HCT116 (cell line): Measurements from ENCODE around the gene ENDOG. TPM values are rescaled to one million over a fixed set of nuclear protein-coding genes. Genes with fewer than 3 reads are reported as not detected.
A peak's percentile ranks its signal among the peaks of the same experiment; 100 is the strongest.

ENCODE experiments used
- ATAC-seq: fragments of 200-7000 bp; cut with Tn5 transposase; 2 replicates; pipeline ENCODE4 v1.9.1; 2020; ENCODE audit warnings: mild to moderate bottlenecking, moderate library complexity
- BruUV-seq: library from RNA; stranded (reverse); fragments of 400-500 nt; replicated peaks from 2 replicates; lab custom pipeline; 2021; lab: Mats Ljungman, UMichigan
- CTCF ChIA-PET: fragments of 300-600 bp; sonication (Branson Sonifier 250); formaldehyde crosslinking; loops from one replicate; lab custom pipeline; 2021; ENCODE audit warnings: antibody characterized with exemption; lab: Charles Lee
- POLR2A ChIA-PET: fragments of 300-600, 350-600 bp; sonication (Branson Sonifier 250); formaldehyde crosslinking; loops from one replicate; lab custom pipeline; 2021; ENCODE audit warnings: antibody characterized with exemption; lab: Charles Lee
- RAD21 ChIA-PET, 2 experiments: fragments of 300-600 bp; sonication (Branson Sonifier 250); formaldehyde crosslinking; loops; one replicate each; lab custom pipeline; 2023; ENCODE audit warnings: low total read pairs in 2 of 2; ENCODE audit not compliant: uncharacterized antibody in 2 of 2, unreplicated experiment in 2 of 2, low non-redundant PET in 1 of 2; lab: Charles Lee
- DNase-seq: peaks from one replicate; pipeline ENCODE4 v3.0.0-alpha.2; 2010; ENCODE audit warnings: low read depth, low spot score
- H2AFZ ChIP-seq: fragments of 200-600 bp; shearing (Covaris generic), sonication (generic); 2 replicates; pipeline ENCODE4 v1.6.1; 2017; ENCODE audit warnings: low read depth, mixed run types, mixed read lengths, antibody characterized with exemption, low read length; ENCODE audit not compliant: poor library complexity, severe bottlenecking
- H3K27ac ChIP-seq: 2 replicates; pipeline ENCODE4 v1.5.1; 2012; ENCODE audit warnings: low read depth, low read length
- H3K27me3 ChIP-seq: fragments of 200-600 bp; sonication (generic); 2 replicates; pipeline ENCODE4 v1.6.1; 2016; ENCODE audit warnings: mixed run types, low read length, mixed read lengths; ENCODE audit not compliant: insufficient read depth
- H3K36me3 ChIP-seq, 2 experiments: fragments of 200-500 bp in 1 of 2; fragments of 200-600 bp in 1 of 2; sonication (Bioruptor generic) in 1 of 2; sonication (generic) in 1 of 2; 2 replicates each; pipeline versions ENCODE4 v1.5.1 to v1.6.1; 2014 to 2016; ENCODE audit warnings: low read length in 2 of 2, inconsistent platforms in 1 of 2, mixed read lengths in 1 of 2, mixed run types in 1 of 2; ENCODE audit not compliant: insufficient read depth in 2 of 2, control insufficient read depth in 1 of 2
- H3K4me1 ChIP-seq, 2 experiments: fragments of 200-600 bp in 1 of 2; sonication (generic) in 1 of 2; 2 replicates each; pipeline versions ENCODE4 v1.5.1 to v1.6.1; 2012 to 2017; ENCODE audit warnings: low read length in 2 of 2, inconsistent platforms in 1 of 2, mild to moderate bottlenecking in 1 of 2, mixed read lengths in 1 of 2, mixed run types in 1 of 2, moderate library complexity in 1 of 2; ENCODE audit not compliant: insufficient read depth in 2 of 2, control insufficient read depth in 1 of 2
- H3K4me2 ChIP-seq: fragments of 200-600 bp; sonication (generic); 2 replicates; pipeline ENCODE4 v1.6.1; 2017; ENCODE audit warnings: mixed run types, low read length, mixed read lengths
- H3K4me3 ChIP-seq, 2 experiments: fragments of 200-600 bp in 1 of 2; sonication (generic) in 1 of 2; replicated peaks in 1 of 2; 2 replicates each; pipeline ENCODE4 v1.5.1; 2011 to 2016; ENCODE audit warnings: low read length in 2 of 2, control low read depth in 1 of 2, low read depth in 1 of 2, mild to moderate bottlenecking in 1 of 2, mixed read lengths in 1 of 2, mixed run types in 1 of 2
- H3K79me2 ChIP-seq: fragments of 200-600 bp; sonication (generic); 2 replicates; pipeline ENCODE4 v1.6.1; 2017; ENCODE audit warnings: mild to moderate bottlenecking, mixed run types, low read length, moderate library complexity, mixed read lengths; ENCODE audit not compliant: insufficient read depth
- H3K9ac ChIP-seq: fragments of 200-600 bp; sonication (generic); 2 replicates; pipeline ENCODE4 v1.6.1; 2016; ENCODE audit warnings: low read length, mixed read lengths
- H3K9me2 ChIP-seq: fragments of 200-600 bp; sonication (generic), shearing (Covaris generic); 2 replicates; pipeline ENCODE4 v1.6.1; 2017; ENCODE audit warnings: mixed run types, mild to moderate bottlenecking, moderate library complexity; ENCODE audit not compliant: insufficient read depth
- H3K9me3 ChIP-seq, 2 experiments: fragments of 200-500 bp in 1 of 2; fragments of 200-600 bp in 1 of 2; sonication (Bioruptor generic) in 1 of 2; sonication (generic) in 1 of 2; 2 replicates each; pipeline ENCODE4 v1.6.1; 2014 to 2017; ENCODE audit warnings: low read length in 2 of 2, mixed read lengths in 2 of 2, inconsistent platforms in 1 of 2, low read depth in 1 of 2, mild to moderate bottlenecking in 1 of 2, mixed run types in 1 of 2, moderate library complexity in 1 of 2; ENCODE audit not compliant: control insufficient read depth in 1 of 2, insufficient read depth in 1 of 2
- H4K20me1 ChIP-seq: fragments of 200-600 bp; sonication (generic), shearing (Covaris generic); 2 replicates; pipeline ENCODE4 v1.6.1; 2017; ENCODE audit warnings: mixed run types, mild to moderate bottlenecking, moderate library complexity; ENCODE audit not compliant: insufficient read depth
- ATF3 ChIP-seq: IDR thresholded peaks from 2 replicates; pipeline ENCODE4 v1.6.1; 2012
- CBX3 ChIP-seq: IDR thresholded peaks from 2 replicates; pipeline ENCODE4 v1.6.1; 2012; ENCODE audit warnings: low read depth
- CTCF ChIP-seq, 3 experiments: fragments of 200-600 bp in 1 of 3; sonication (generic) in 1 of 3; IDR thresholded peaks in 2 of 3; conservative IDR thresholded peaks in 1 of 3; 2 replicates each; pipeline ENCODE4 v1.5.1; 2012 to 2017; ENCODE audit warnings: low read depth in 2 of 3, low read length in 2 of 3, antibody characterized with exemption in 1 of 3, borderline replicate concordance in 1 of 3, control low read depth in 1 of 3, mild to moderate bottlenecking in 1 of 3, mixed read lengths in 1 of 3, mixed run types in 1 of 3, moderate library complexity in 1 of 3; ENCODE audit not compliant: insufficient read depth in 1 of 3
- FOSL1 ChIP-seq: IDR thresholded peaks from 2 replicates; pipeline ENCODE4 v1.6.1; 2012; ENCODE audit warnings: low read depth
- MAX ChIP-seq: IDR thresholded peaks from 2 replicates; pipeline ENCODE4 v1.6.1; 2012
- POLR2AphosphoS5 ChIP-seq: IDR thresholded peaks from 2 replicates; pipeline ENCODE4 v1.6.1; 2011; ENCODE audit warnings: mild to moderate bottlenecking, low read depth, low read length, moderate library complexity
- RAD21 ChIP-seq: IDR thresholded peaks from 2 replicates; pipeline ENCODE4 v1.6.1; 2012; ENCODE audit warnings: low read depth, mild to moderate bottlenecking
- SRF ChIP-seq: IDR thresholded peaks from 2 replicates; pipeline ENCODE4 v1.6.1; 2012; ENCODE audit warnings: low read depth
- TCF7L2 ChIP-seq: IDR thresholded peaks from 2 replicates; pipeline ENCODE4 v1.7.0; 2011; ENCODE audit warnings: borderline replicate concordance, inconsistent platforms; ENCODE audit not compliant: insufficient read depth, insufficient read length; ENCODE audit errors: extremely low read depth
- ZBTB33 ChIP-seq: IDR thresholded peaks from 2 replicates; pipeline ENCODE4 v1.6.1; 2011; ENCODE audit warnings: mild to moderate bottlenecking, low read length, moderate library complexity; ENCODE audit not compliant: insufficient replicate concordance; ENCODE audit errors: extremely low read depth
- intact Hi-C: fragments of 100-400 bp; cut with micrococcal nuclease; formaldehyde crosslinking; loops from 2 replicates; pipeline ENCODE4 v1.10.0; 2022
- total RNA-seq: library from RNA; stranded (reverse); gene quantifications from one replicate; pipeline ENCODE4 v1.2.1, GENCODE V29; 2021; ENCODE audit not compliant: unreplicated experiment

Gene ENDOG
- total RNA-seq, 1 experiment from 2014 or later: 27.2 TPM

GRCh38 chr9:128773049-128773448, 45.3 kb upstream of the ENDOG start:
- no TSS peak for BruUV-seq
- H3K9ac ChIP-seq: no peak overlapping the region
- H3K9me3 ChIP-seq: peaks cover 0 to 4% of the 10 kb centered on the region in 2 experiments; a peak in 1 of 4 replicates
- H3K4me2 ChIP-seq: peak overlapping the region; percentile 97
- ATAC-seq (no peak), DNase-seq (no peak)
- POLR2A ChIA-PET: interaction anchor here (0.7 to 2.0 kb wide), 3 partner anchors 9 to 367 kb away, joined by 4 read pairs; no protein-coding TSS in a partner anchor
- no peaks in the 10 kb centered on the region for H4K20me1 ChIP-seq
- H3K9me2 ChIP-seq: no peaks in the 10 kb centered on the region
- H3K79me2 ChIP-seq: no peaks in the 10 kb centered on the region
- H3K4me3 ChIP-seq: no peak overlapping the region
- TF ChIP-seq SRF (no peak), FOSL1 (no peak), POLR2AphosphoS5 (no peak), RAD21 (no peak), CTCF (IDR thresholded peaks at IDR 0.05 in 2 of 3, conservative IDR thresholded peaks at IDR 0.05 in 1 of 3; ENCODE audit: borderline replicate concordance in 1 of 3, insufficient read depth in 1 of 3, low read depth in 2 of 3, low read length in 2 of 3) (no peak), ATF3 (no peak), ZBTB33 (no peak), CBX3 (no peak), TCF7L2 (no peak), MAX (no peak)
- no peaks in the 10 kb centered on the region for H3K36me3 ChIP-seq
- peak overlapping the region; percentile 90 for H3K27ac ChIP-seq
- RAD21 ChIA-PET: no interaction called here
- CTCF ChIA-PET: no interaction called here
- intact Hi-C loops: no loop called here
- no peaks in the 10 kb centered on the region for H3K27me3 ChIP-seq
- peaks cover 11 to 23% of the 10 kb centered on the region in 2 experiments; a peak in 3 of 4 replicates for H3K4me1 ChIP-seq
- H2AFZ ChIP-seq: no peak overlapping the region
